GM18909 (cell line): ENCODE results near the gene SGO2.
"Not testable (repeated sequence)": the region's sequence is repeated elsewhere in the genome, so short reads cannot be mapped to it uniquely, and the experiment has no call there.

ENCODE experiments used
- ATAC-seq: cut with Tn5 transposase; IDR thresholded peaks from one replicate; pipeline ENCODE4 v1.9.1; 2021; ENCODE audit warnings: mild to moderate bottlenecking; ENCODE audit not compliant: unreplicated experiment, poor library complexity

Gene SGO2

DNA sequence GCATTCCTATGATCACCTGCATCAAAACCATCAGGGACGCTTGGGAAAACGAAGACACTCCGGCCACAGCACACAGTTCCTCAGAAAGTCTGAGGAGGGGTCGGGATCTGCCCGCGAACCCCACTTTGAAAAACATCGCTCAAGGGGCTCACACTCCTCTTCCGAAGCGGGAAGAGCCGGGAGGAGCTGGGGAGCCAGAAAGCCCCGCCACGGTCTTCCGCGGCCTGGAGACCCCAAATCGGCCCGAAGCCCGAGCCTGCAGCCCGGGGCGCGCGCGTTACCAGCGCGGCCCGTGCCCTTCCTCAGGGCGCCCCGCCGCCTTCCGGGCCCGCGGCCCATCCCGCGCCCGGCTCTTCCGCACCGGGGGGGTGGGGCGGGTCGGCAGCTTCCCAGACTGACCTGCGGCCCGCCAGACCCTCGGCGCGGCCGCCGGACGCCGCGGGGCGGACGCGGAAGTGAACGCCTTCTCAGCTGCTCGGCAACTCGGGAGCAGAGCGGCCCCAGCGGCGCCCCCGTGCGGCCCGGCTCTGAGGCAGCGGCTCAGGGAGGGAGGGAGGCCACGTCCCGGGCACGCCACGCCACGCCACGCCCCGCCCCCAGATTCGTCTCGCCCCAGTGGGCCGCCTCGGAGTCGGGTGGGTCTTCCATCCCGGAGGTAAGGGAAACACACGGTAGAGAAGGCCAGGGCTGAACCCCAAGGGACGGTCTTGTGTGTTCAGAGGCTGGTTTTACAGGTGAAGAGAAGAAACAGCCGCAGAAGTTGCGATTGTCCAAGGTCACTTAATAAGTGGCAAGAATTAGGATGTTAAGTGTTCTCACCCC, 16.2 kb upstream of the SGO2 start, which contains the start of gene KCTD18:
Gene KCTD18 (minus strand): TSS at position 457 of the 822 bp plus-strand sequence. CDS start 3,052 bp downstream, outside the sequence.
- peak; percentile 98 for ATAC-seq

GRCh38 chr2:200515155-200515554, 10.9 kb upstream of the SGO2 start:
- ATAC-seq = no peak

DNA sequence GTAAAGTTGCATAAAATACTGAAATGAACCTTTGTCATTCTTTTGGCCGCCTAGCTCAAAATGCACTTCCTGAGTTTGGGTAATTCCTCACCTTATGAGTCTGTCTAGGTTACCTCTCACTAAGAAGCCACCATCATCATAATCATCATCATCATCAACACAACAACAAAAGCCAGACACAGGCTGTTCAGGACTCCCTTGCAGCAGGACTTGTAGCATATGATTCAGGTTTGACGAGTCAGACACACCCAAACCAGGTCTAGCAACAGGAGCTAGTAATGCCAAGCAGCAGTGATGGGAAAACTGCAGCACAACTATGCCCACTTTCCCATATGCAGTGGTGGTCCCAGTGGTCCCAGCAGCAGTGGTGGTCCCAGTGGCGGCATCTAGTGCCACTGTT, 2.8 kb upstream of the SGO2 start:
- no peak for ATAC-seq

- ATAC-seq = no peak
These were observed 2.4 kb upstream of the SGO2 start for GRCh38 chr2:200523604-200524003.

GRCh38 chr2:200525066-200525465, 941 bp upstream of the SGO2 start:
- ATAC-seq = no peak

GRCh38 chr2:200525551-200525881, 491 bp upstream of the SGO2 start:
- ATAC-seq = no peak

DNA sequence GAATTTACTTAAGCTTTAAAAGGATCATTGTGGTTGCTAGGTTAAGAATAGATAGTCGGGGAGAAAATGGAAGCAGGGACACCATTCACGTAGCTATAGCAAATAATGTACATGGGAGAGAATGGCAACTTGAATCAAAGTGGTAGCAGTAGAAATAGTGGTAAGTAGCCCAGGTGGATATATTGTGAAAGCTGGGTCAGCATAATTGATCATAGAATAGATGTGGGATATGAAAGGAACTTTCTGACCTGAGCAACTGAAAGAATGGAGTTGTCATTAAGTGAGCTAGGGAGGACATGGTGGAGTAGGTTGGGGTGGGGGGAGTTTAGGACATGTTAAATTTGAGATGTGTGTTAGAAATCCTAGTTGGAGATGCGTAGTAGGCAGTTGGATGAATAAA, 2.2 kb downstream of the SGO2 start:
- no peak for ATAC-seq

DNA sequence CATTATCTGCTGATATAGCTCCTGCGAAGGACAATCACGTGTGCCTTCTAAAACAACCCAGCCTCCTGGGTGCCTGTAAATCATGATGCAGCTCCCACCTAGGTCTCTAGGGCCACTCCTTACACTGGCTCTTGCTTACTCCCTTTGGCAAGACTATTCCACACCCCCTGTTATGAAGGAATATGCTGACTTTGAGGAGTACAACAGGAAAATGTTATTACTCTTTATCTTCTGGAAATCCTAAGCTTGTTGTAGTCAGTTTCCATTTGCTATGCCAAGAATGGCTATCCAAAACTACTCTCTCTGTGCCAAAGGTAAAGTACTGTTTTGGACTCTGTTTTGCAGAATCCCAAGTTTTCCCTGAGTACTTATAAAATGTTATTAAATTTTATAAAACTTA, 7.7 kb downstream of the SGO2 start:
- ATAC-seq = no peak

DNA sequence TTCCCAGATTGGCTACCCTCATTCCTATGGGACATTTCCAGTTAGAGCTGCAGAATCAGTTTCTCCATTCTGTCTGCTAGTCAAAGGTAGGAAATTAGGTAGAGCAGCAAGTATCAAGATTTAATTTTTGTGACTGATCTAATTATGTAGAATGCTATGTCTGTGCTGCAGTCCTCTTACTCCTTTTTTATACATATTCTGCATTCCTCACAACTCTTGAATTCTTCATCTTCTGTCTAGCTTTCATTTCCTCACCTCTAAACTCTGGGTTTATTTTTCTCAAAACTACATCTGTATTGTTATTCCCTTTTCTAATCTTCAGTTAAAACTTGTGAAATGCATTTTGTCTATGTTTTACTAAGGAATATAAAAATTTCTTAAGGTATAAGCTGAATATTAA, 8.6 kb downstream of the SGO2 start:
- no peak for ATAC-seq

DNA sequence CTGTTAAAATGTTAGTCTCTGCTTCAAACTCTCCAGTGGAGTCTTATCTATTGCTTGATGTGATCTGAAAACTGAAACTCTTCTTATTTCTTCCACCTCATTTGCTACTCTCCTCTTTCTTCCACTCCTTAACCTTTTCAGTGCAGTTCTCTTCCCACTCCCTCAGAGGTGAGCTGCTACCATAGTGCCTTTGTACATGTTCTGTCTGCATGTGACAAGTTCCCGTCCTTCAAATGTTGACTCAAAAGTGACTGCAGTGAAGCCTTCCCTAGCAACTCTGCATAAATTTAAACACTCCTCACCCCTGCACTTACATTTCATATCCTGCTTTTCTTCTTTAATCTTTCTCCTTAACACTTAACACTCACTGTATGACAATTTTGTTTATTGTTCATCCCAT, 12.1 kb downstream of the SGO2 start:
- no peak for ATAC-seq

- ATAC-seq = no peak
These were observed 14.8 kb downstream of the SGO2 start for GRCh38 chr2:200540793-200541192.

GRCh38 chr2:200566596-200566995, 40.6 kb downstream of the SGO2 start:
- ATAC-seq = not testable (repeated sequence)

DNA sequence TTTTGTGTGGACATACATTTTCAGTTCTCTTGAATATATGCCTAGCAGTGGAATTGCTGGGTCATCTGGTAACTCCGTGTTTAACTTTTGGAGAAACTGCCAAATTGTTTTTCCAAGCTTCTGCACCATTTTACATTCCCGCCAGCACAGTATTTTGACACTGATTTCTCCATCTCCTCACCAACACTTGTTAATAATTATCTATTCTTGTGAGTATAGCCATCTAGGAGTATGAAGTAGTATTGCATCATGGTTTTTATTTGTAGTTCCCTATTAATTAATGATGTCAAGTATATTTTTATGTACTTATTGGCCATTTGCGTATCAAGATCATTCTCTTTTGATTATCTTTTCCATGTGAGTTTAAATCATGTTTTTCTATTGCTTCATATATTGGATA, 41.9 kb downstream of the SGO2 start:
- ATAC-seq = no peak

DNA sequence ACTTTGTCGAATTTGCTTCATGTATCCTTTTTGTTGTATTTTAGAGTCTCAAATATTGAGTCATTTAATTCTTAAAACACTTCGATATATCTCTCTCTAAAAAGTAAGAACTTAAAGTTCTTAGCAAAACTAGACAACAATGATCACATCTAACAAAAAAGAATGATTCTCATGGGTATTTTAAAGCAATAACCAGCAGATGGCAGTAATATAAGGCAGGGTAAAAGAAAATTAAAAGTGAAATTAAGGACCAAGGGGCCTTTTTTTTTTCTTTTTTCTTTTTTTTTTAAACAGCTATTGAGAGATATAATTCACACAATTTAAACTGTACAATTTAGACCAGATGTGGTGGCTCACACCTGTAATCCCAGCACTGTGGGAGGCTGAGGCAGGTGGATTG, 50.0 kb downstream of the SGO2 start:
- no peak for ATAC-seq

GRCh38 chr2:200577027-200577426, 51.0 kb downstream of the SGO2 start:
- ATAC-seq = no peak

GRCh38 chr2:200578778-200579177, 52.8 kb downstream of the SGO2 start:
- ATAC-seq = no peak

- ATAC-seq = no peak
These were observed 58.6 kb downstream of the SGO2 start for GRCh38 chr2:200584639-200585038.

DNA sequence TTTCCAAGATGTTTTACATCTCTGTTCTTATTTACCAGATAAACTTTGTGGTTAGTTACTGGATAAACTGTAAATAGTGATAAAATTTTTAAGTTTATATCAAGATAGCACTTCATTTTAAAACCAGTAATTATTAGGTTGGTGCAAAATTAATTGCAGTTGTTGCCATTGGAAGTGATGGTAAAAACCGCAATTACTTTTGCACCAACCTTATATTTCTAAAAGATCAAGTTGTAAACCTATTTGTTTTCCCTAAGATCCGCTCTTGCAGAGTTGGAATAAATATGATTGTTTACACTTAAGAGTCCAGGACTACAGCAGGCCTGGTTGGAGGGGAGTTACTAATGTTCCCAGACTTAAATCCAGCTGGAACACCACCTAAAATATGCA, 59.3 kb downstream of the SGO2 start:
- ATAC-seq = no peak

DNA sequence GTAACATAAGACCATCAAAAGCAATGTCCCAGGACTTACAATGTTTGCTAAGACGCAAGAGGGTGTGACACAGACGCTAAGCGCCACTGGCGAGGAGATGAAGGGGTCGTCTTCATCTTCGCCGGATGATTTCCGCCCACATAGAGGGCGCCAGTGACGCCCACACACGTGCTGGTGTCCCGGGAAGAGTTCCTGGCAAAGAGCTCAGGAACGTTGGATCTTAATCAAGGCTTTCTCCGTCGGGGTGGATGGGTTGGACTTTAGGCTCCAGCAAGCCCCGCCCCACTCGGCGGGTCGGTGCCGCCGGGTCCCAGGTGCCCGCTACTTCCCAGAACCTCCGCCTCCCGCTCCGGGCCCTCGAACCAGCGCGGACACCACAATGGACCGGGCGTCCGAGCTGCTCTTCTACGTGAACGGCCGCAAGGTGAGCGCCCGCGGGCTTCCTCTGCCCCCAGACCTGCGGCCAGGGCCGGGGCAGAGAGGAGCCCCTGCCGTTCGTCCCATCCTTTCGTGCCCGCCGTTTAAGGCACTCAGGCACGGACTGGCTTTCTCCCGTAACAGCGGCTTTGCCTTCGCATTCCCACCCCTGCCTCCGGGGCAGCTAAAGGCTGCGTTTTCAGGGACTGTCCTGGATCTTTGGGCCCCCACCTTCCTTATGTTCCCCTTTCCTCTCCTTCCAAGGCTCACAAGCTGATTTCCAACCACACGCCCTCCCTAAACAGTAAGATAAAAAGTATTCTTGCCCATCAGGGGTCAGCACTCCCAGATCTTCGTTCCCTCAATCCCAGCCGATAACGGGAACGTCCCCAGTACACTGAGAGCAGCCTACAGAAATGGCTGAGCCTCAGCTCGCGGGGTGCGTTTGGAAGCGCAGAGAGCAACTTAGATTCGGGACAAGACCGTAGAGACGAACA, 60.0 kb downstream of the SGO2 start, which contains the start of gene AOX1:
Gene AOX1 (plus strand): TSS at position 285 of the 914 bp plus-strand sequence. CDS start 95 bp downstream, at position 380.
- no peak for ATAC-seq

DNA sequence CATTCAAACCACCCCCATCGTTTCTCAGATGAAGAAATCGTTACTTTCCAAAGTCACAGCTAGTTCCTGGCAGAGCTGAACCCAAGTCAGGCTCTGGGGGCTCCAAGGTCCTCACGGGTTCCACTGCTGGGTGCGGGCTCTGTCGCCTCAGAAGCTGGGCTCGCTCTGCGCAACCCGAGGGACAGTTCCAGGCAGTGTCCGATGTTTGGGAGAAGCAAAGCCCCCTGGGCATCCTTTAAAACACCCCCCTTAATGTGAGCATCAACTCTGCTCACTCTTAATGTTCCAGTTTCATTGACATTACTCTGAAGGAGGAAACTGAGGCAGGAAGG, 60.6 kb downstream of the SGO2 start:
- no peak for ATAC-seq

DNA sequence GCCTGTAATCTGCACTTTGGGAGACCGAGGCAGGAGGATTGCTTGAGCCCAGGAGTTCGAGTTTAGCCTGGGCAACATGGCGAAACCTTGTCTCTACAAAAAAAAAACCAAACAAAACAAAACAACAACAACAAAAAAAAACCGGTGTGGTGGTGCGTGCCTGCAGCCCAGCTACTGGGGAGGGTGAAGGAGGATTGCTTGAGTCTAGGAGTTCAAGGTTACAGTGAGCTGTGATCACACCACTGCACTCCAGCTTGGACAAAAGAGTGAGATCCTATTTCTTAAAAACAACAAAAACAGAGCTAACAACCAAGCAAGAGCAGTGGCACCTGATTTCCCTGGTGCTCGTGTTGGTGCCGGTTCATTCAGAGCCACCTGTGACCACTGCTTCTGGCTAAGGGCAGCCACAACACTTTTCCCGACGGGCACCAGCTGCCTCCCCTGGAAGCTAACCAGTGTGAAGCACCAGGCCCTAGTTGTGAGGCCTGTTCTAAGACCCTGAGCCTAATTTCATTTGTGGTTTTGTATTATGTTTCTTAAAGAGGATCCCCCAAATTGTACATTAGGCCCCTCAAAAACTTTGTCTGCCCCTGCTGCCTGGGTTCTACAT, 61.1 kb downstream of the SGO2 start:
- ATAC-seq = no peak
